Measurements from ENCODE around the gene TSPYL4.

TSPYL4 gene

DNA sequence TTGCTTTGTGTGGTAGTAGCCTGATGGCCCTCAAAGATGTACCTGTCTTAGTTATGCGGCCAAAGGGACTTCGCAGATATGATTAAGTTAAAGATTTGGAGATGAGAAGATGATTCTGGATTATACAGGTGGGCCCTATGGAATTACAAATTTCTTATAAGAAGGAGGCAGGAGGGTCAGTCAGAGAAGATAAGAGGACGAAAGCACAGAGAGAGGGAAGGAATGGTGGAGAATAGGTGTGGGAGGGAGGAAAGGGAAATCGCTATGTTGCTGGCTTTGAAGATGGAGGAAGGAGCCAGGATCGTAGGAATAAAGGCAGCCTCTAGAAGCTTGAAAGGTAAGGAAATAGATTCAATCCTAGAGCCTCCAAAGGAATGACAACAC, 27.1 kb upstream of the TSPYL4 start:
- H3K9me3 Mint-ChIP-seq = no peaks in the 10 kb centered on the region
- H3K27ac Mint-ChIP-seq = peak overlapping the region; percentile 91
- H3K4me1 Mint-ChIP-seq (ENCODE audit: low read depth) = peaks cover 38% of the 10 kb centered on the region
- H3K36me3 Mint-ChIP-seq (ENCODE audit: low read depth) = peaks cover 32% of the 10 kb centered on the region
- no peak overlapping the region for H3K4me3 Mint-ChIP-seq
- intact Hi-C loops (cut with micrococcal nuclease) = no loop called here
- no peaks in the 10 kb centered on the region for H3K27me3 Mint-ChIP-seq

DNA sequence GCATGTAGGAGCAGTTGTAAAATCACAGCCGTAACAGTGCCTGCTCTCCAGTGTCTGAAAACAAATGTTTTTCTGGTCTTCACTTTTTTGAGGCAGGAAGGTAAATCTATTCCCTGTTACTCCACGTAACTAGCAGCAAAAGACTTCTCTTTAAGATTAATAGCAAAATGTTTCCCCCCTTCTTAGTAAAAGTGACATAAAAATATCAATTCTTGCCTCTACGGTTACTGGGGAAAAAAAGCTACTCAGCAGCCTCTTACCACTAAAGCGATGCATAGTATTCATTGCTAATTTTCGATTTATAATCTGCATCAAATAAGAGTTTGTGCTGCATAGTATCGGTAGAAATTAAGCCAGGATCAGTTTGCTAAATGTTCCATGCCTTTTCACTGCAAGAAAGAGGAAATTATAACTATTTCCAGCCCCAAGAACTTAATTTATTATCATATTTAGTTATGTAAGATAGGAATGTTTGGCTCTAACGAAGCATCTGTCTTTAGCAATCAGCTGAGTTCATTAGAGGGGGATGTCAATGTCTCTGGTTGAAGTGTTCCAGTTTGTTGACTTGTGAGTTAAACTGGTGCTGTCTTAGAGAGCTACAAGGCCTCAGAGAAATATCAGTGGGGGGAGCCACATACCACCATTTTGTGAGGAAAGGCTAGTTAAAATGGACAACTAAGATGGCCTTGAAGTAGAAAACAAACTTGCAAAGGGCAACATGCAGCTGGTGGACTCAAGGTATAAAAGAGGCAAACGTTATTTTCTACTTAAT, 26.5 kb upstream of the TSPYL4 start:
- intact Hi-C loops (cut with micrococcal nuclease) = no loop called here
- H3K36me3 Mint-ChIP-seq (ENCODE audit: low read depth) = peaks cover 34% of the 10 kb centered on the region
- peaks cover 44% of the 10 kb centered on the region for H3K4me1 Mint-ChIP-seq (ENCODE audit: low read depth)

DNA sequence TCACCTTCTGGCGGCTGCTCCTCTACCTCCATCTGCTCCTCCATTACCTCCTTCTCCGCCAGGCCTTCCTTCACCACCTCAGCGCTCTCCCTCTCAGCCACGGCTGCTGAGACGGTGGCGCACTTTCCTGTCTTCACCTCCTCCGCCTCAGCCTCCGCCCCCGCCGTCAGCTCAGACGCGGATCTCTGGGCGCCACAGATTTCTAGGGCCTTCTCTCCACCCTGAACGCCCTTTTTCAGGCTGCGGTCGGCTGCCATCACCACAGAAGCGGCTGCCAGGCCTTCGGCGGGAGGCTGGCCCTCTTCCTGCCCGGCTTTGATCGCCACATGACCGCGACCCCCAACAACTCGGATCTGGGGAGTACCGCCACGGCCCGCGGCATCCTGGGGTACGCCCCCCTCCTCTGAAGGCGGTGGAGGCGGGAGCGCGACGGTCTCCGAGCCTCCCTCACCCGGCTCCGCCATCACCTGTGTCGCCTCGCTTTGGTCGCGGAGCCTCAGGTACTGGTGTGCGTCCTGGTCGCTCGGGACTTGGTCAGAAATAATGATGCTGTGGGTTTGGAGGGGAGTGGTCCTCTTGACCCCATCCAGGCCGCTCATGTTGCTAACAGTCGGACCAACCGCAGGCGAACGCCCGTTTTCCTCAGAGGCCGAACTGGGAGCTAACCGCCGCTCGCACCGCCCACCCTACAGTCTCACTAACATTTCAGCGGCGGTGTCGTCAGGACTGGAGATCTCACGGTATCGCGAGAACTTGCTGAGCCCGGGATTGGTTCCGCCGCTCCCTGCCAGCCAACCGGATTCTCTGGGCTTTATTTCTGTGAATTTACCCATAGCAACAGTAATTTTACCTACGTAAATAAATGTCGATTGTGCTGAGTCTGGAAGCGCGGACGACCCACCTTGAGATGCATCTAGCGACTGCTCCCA, 25.6 kb upstream of the TSPYL4 start, which contains the start of gene TSPYL1:
Gene TSPYL1, minus strand, starts transcription at position 699 of the 929 bp plus-strand sequence. Its CDS starts 100 bp downstream, at position 599.
- intact Hi-C loops (cut with micrococcal nuclease) = loop anchor here (2.0 to 5.0 kb wide), 2 partner anchors 128 to 291 kb away; partner anchors contain the start of gene RWDD1
- Mint-ChIP-seq H3K27me3 (no peaks in the 10 kb centered on the region), H3K9me3 (no peaks in the 10 kb centered on the region), H3K4me3 (peak within 1 kb of the TSS; percentile 91), H3K36me3 (ENCODE audit: low read depth) (peaks cover 39% of the 10 kb centered on the region), H3K27ac (peak within 1 kb of the TSS; percentile 91), H3K4me1 (ENCODE audit: low read depth) (peaks cover 48% of the 10 kb centered on the region)

More for the DNA sequence above, 26.5 kb upstream of the TSPYL4 start:
- Mint-ChIP-seq H3K9me3 (no peaks in the 10 kb centered on the region), H3K27ac (peak overlapping the region; percentile 91), H3K27me3 (no peaks in the 10 kb centered on the region), H3K4me3 (peak overlapping the region; percentile 91)

DNA sequence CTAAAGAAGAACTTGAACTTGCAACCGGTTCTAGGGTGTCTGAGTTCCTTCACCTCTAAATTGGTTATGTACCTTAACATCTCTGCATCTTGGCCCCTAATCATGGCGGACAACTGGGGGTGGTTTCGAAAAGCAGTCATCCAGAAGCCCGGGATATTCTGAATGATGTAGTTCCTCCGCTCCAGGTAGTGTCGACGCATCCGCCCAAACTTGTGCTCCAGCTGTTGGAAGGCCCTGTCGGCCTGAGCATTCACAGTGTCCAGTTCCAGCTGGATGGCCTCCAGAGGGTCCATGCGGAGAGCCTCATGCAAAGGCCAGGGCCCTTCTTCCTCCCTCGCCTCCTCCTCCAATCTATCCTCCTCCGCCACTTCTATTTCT, 25.0 kb upstream of the TSPYL4 start:
- Mint-ChIP-seq H3K27ac (peak overlapping the region; percentile 91), H3K36me3 (ENCODE audit: low read depth) (peaks cover 45% of the 10 kb centered on the region), H3K4me3 (peak overlapping the region; percentile 91), H3K4me1 (ENCODE audit: low read depth) (peaks cover 48% of the 10 kb centered on the region), H3K9me3 (no peaks in the 10 kb centered on the region), H3K27me3 (no peaks in the 10 kb centered on the region)
- intact Hi-C loops (cut with micrococcal nuclease) = loop anchor here (2.0 to 5.0 kb wide), 2 partner anchors 128 to 292 kb away; partner anchors contain the start of gene RWDD1

DNA sequence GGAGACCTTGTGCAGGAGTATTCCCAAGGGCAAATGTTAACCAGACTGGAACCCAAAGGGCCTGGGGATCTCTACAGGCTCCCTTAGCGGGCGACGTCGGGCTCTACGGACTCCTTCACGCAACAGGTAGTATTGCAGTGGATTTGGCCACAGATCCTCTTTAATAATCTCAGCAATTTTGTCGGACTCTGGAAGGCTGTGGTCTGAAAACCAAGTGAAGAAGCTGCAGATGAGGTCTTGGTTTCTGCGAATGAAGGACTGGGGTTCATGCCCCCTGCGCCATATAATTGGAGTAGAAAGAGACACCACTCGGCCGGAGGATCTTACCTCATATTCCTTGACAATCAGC, 24.6 kb upstream of the TSPYL4 start:
- Mint-ChIP-seq H3K27ac (peak overlapping the region; percentile 91), H3K36me3 (ENCODE audit: low read depth) (peaks cover 49% of the 10 kb centered on the region), H3K9me3 (no peaks in the 10 kb centered on the region), H3K4me3 (peak overlapping the region; percentile 91), H3K4me1 (ENCODE audit: low read depth) (peaks cover 48% of the 10 kb centered on the region), H3K27me3 (no peaks in the 10 kb centered on the region)
- intact Hi-C loops (cut with micrococcal nuclease) = loop anchor here (2.0 to 5.0 kb wide), 2 partner anchors 129 to 292 kb away; partner anchors contain the start of gene RWDD1

DNA sequence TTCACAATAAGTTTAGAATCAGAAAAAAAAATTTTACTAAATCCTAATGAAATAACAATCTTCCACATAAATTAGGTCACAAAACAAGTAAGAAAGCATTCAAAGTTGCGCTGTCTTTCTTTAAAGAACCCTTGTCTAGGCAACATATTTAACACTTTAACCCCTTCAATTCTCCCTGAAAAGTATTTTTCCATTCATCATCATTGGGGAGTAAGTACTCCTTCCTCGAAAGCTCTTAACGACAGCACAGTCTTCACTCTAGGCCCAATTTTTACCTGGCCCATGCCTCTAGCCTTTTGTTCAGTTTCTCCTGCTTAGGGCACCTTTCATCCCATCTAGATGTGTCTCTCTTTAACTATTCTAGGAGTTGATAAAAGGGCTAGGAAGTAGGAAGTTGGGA, 23.2 kb upstream of the TSPYL4 start:
- Mint-ChIP-seq H3K36me3 (ENCODE audit: low read depth) (peaks cover 54% of the 10 kb centered on the region), H3K9me3 (no peaks in the 10 kb centered on the region), H3K4me1 (ENCODE audit: low read depth) (peaks cover 48% of the 10 kb centered on the region), H3K4me3 (peak overlapping the region; percentile 91), H3K27me3 (no peaks in the 10 kb centered on the region), H3K27ac (peak overlapping the region; percentile 23)
- intact Hi-C loops (cut with micrococcal nuclease) = loop anchor here (5.0 kb wide), 1 partner anchor 130 kb away; no protein-coding TSS in a partner anchor

DNA sequence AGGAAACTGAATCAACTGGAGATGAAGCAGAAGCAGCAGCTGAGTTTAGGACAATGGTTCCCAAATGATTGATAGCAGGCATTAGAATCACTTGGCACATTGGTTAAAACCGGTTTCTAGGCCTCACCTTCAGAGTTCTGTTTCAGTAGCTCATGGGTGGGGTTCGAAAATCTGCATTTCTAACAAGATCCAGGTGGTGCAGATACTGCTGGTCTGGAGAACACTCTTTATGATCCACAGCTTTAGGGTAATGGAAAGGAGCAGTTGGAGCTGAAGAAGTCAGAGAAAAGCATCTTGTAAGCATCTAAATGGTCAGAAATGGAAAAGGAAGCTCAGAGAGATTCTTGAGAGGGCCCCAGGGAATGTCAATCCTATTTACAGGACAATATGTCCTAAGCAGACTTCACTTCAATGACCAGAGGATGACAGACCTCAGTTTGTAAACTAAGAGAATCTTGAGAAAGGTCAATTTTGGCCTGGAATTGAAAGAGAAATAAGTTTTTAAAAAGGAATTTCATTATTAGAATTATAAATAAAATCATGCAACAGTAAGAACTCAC, 17.4 kb upstream of the TSPYL4 start:
- Mint-ChIP-seq H3K27me3 (no peaks in the 10 kb centered on the region), H3K27ac (no peak overlapping the region), H3K36me3 (ENCODE audit: low read depth) (peaks cover 27% of the 10 kb centered on the region), H3K9me3 (no peaks in the 10 kb centered on the region), H3K4me3 (no peak overlapping the region), H3K4me1 (ENCODE audit: low read depth) (peaks cover 13% of the 10 kb centered on the region)
- intact Hi-C loops (cut with micrococcal nuclease) = no loop called here

DNA sequence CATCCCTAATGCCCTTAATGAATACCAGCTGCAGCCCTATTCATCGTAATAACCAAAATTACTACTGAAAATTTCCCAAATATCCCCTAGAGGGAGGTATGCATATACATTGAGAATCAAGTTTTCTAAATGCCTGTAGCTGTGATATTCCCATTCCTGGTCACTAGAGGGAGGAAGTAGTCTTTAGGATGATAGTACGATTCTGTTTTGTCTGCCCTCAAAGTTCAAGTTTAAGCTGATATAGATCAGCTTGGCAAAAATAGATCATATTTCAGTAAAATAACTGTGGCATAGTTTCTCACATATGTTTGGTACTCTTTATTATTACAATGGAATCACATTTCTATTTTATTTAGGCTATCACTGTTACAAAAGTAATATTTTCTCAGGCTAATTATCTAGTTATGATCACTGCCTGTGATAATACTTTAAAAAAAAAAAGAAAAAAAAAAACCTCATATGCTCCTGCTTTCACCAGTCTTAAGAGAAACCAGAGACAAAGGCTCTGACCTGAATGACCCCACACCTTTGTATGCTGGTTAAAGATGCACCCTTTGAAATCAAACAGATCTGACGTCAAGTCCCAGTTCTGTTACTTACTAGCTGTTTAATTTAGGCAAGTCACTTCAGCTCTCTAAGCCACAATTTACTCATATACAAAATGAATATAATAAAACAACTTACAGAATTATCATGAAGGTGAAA, 14.9 kb upstream of the TSPYL4 start:
- H3K4me3 Mint-ChIP-seq = no peak overlapping the region

DNA sequence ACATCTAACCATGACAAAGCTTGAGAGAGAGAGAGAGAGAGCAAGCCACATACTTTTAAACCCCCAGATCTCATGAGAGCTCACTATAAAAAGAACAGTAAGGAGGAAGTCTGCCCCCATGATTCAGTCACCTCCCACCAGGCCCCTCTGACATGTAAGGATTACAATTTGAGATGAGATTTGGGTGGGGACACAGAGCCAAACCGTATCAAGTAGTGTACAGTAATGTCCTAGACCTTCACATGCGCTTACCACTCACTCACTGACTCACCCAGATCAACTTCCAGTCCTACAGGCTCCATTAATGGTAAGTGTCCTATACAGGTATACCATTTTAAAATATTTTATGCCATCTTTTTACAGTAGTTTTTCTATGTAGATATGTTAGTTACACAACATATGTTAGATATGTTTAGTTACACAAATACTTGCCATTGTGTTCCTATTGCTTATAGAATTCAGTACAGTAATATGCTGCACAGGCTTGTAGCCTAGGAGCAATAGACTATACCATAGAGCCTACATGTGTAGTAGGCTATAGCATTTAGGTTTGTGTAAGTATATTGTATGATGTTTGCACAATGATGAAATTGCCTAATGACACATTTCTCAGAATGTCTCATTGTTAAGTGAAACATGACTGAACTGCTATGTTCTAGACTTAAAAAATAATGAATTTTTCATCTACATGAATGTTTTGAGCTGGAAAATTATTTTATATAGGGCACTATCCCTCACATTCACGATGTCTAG, 14.1 kb upstream of the TSPYL4 start:
- H3K4me1 Mint-ChIP-seq (ENCODE audit: low read depth) = no peaks in the 10 kb centered on the region
- peaks cover 16% of the 10 kb centered on the region for H3K9me3 Mint-ChIP-seq
- no peak overlapping the region for H3K4me3 Mint-ChIP-seq
- intact Hi-C loops (cut with micrococcal nuclease) = loop anchor here (1.0 to 5.0 kb wide), 3 partner anchors 264 to 379 kb away; no protein-coding TSS in a partner anchor
- H3K27me3 Mint-ChIP-seq = no peaks in the 10 kb centered on the region
- H3K36me3 Mint-ChIP-seq (ENCODE audit: low read depth) = peaks cover 11% of the 10 kb centered on the region
- H3K27ac Mint-ChIP-seq = no peak overlapping the region

More for the DNA sequence above, 14.9 kb upstream of the TSPYL4 start:
- Mint-ChIP-seq H3K4me1 (ENCODE audit: low read depth) (no peaks in the 10 kb centered on the region), H3K27ac (no peak overlapping the region), H3K27me3 (no peaks in the 10 kb centered on the region), H3K9me3 (peaks cover 8% of the 10 kb centered on the region), H3K36me3 (ENCODE audit: low read depth) (peaks cover 18% of the 10 kb centered on the region)
- intact Hi-C loops (cut with micrococcal nuclease) = loop anchor here (1.0 to 5.0 kb wide), 3 partner anchors 264 to 379 kb away; no protein-coding TSS in a partner anchor

DNA sequence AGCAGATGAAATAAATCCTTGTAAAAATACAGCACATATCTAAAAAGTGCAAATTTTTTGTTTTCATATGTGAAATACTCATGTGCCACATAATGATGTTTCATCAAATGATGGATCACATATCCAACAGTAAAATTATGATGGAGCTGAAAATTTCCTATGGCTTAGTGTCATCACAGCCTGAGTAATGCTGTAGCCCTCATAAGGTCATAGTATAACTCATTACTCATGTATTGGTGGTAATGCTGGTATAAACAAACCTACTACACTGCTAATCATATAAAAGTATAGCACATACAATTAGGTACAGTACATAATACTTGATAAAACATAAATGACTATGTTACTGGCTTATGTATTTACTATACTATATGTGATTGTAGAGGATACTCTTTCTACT, 12.9 kb upstream of the TSPYL4 start:
- intact Hi-C loops (cut with micrococcal nuclease) = loop anchor here (5.0 kb wide), 2 partner anchors 265 to 380 kb away; no protein-coding TSS in a partner anchor
- H3K36me3 Mint-ChIP-seq (ENCODE audit: low read depth) = peaks cover 10% of the 10 kb centered on the region
- H3K4me1 Mint-ChIP-seq (ENCODE audit: low read depth) = no peaks in the 10 kb centered on the region
- no peaks in the 10 kb centered on the region for H3K27me3 Mint-ChIP-seq
- no peak overlapping the region for H3K27ac Mint-ChIP-seq
- H3K9me3 Mint-ChIP-seq = peaks cover 19% of the 10 kb centered on the region
- H3K4me3 Mint-ChIP-seq = no peak overlapping the region

DNA sequence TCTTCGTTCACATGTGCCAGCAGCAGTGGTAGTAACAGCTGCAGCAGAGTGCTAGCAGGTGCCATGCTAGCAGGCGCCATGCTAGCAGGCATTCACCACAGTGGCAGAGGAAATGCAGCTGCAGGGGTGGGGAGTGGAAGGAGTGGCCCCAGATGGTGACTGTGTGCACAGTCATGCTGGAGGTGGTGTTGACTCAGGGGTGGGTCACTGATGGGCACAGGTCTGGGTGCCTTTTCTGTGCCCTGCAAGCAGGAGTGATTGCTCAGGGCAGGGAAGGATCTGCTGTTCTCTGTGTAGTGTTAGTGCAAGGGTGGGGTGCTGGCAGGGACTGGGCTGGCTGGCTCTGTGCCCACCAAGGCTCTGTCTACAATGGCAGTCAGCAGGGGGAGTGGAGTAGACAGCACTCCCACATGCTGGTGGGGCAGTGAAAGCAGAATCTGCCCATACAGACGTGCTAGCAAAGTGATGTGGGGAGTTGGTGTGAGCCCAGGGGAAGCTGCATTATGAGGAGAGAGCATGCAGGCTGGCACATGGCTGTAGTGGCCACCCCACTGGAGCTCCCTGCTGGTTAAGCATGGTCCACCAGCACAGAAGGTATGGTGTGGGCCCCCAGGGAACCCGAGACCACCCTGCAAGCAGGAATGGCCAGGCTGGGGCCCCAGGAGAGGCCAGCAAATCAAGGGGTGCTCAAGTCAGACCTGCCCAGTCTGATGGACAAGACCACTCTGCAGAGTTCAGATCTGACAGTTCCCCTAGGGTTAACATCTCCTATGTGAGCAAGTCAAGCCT, 11.4 kb upstream of the TSPYL4 start:
- peaks cover 5% of the 10 kb centered on the region for H3K36me3 Mint-ChIP-seq (ENCODE audit: low read depth)
- H3K4me1 Mint-ChIP-seq (ENCODE audit: low read depth) = no peaks in the 10 kb centered on the region
- H3K27ac Mint-ChIP-seq = no peak overlapping the region
- no peak overlapping the region for H3K4me3 Mint-ChIP-seq
- H3K27me3 Mint-ChIP-seq = no peaks in the 10 kb centered on the region
- peaks cover 19% of the 10 kb centered on the region for H3K9me3 Mint-ChIP-seq
- intact Hi-C loops (cut with micrococcal nuclease) = loop anchor here (5.0 kb wide), 2 partner anchors 267 to 382 kb away; no protein-coding TSS in a partner anchor

DNA sequence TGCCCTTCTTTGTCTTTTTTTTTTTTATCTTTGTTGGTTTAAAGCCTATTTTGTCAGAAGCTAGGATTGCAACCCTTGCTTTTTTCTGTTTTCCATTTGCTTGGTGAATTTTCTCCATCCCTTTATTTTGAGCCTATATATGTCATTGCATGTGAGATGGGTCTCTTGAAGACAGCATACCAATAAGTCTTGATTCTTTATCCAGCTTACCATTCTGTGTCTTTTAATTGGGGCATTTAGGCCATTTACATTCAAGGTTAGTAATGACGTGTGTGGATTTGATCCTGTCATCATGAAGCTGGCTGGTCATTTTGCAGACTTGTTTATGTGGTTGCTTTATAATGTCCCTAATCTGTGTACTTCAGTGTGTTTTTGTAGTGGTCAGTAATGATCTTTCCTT, 9.5 kb upstream of the TSPYL4 start:
- H3K4me1 Mint-ChIP-seq (ENCODE audit: low read depth) = no peaks in the 10 kb centered on the region
- H3K9me3 Mint-ChIP-seq = peaks cover 19% of the 10 kb centered on the region
- H3K27ac Mint-ChIP-seq = no peak overlapping the region
- intact Hi-C loops (cut with micrococcal nuclease) = no loop called here
- no peak overlapping the region for H3K4me3 Mint-ChIP-seq
- H3K27me3 Mint-ChIP-seq = no peaks in the 10 kb centered on the region
- peaks cover 5% of the 10 kb centered on the region for H3K36me3 Mint-ChIP-seq (ENCODE audit: low read depth)

Measured in dendritic cell treated with granulocyte-macrophage colony-stimulating factor and Interleukin-4, amounts not matched to agents 40 ng/mL and 50 ng/mL, for 4 days (primary cell).